ENCODE results near the gene AMBN.

AMBN gene

GRCh38 chr4:70600305-70600704 is 8.2 kb downstream of the AMBN start:
- Histone ChIP-seq H4K20me1 (ENCODE audit: low read depth, low read length) (no peaks in the 10 kb centered on the region), H3K4me2 (ENCODE audit: low read depth, low read length, poor library complexity, severe bottlenecking) (no peak overlapping the region), H3K9me2 (replicated peaks; ENCODE audit: insufficient read depth, low read length) (no peaks in the 10 kb centered on the region), H3K9me3 (ENCODE audit: insufficient read depth, low read length) (no peaks in the 10 kb centered on the region), H3K27ac (ENCODE audit: low read depth, low read length) (no peak overlapping the region), H3K27me3 (ENCODE audit: low read length) (no peaks in the 10 kb centered on the region), H3K79me2 (ENCODE audit: insufficient read depth, low read length) (no peaks in the 10 kb centered on the region), H2AFZ (ENCODE audit: low read depth, low read length, severe bottlenecking) (no peak overlapping the region), H3F3A (ENCODE audit: insufficient read depth) (no peaks in the 10 kb centered on the region), H3K4me3 (ENCODE audit: insufficient read depth, low read length, poor library complexity, severe bottlenecking) (no peak overlapping the region), H3K36me3 (ENCODE audit: low read length) (no peaks in the 10 kb centered on the region), H3K9ac (ENCODE audit: low read length) (no peak overlapping the region)
- TF ChIP-seq EZH2phosphoT487 (conservative IDR thresholded peaks at IDR 0.05; ENCODE audit: low read length) (no peak), CTCF (IDR thresholded peaks at IDR 0.05; ENCODE audit: insufficient read depth, low read length, poor library complexity, severe bottlenecking) (no peak)

- Histone ChIP-seq H3K4me2 (ENCODE audit: low read depth, low read length, poor library complexity, severe bottlenecking) (no peak overlapping the region), H3K9me2 (replicated peaks; ENCODE audit: insufficient read depth, low read length) (no peaks in the 10 kb centered on the region), H3F3A (ENCODE audit: insufficient read depth) (no peaks in the 10 kb centered on the region), H3K36me3 (ENCODE audit: low read length) (no peaks in the 10 kb centered on the region), H3K27ac (ENCODE audit: low read depth, low read length) (no peak overlapping the region), H3K9ac (ENCODE audit: low read length) (no peak overlapping the region), H4K20me1 (ENCODE audit: low read depth, low read length) (no peaks in the 10 kb centered on the region), H3K27me3 (ENCODE audit: low read length) (no peaks in the 10 kb centered on the region), H3K9me3 (ENCODE audit: insufficient read depth, low read length) (no peaks in the 10 kb centered on the region), H3K4me3 (ENCODE audit: insufficient read depth, low read length, poor library complexity, severe bottlenecking) (no peak overlapping the region), H2AFZ (ENCODE audit: low read depth, low read length, severe bottlenecking) (no peak overlapping the region), H3K79me2 (ENCODE audit: insufficient read depth, low read length) (no peaks in the 10 kb centered on the region)
- TF ChIP-seq CTCF (IDR thresholded peaks at IDR 0.05; ENCODE audit: insufficient read depth, low read length, poor library complexity, severe bottlenecking) (no peak), EZH2phosphoT487 (conservative IDR thresholded peaks at IDR 0.05; ENCODE audit: low read length) (no peak)
These were observed 8.9 kb downstream of the AMBN start for GRCh38 chr4:70600977-70601376.

GRCh38 chr4:70601422-70602039 is 9.5 kb downstream of the AMBN start:
- Histone ChIP-seq H3K79me2 (ENCODE audit: insufficient read depth, low read length) (no peaks in the 10 kb centered on the region), H3K9me3 (ENCODE audit: insufficient read depth, low read length) (no peaks in the 10 kb centered on the region), H3K4me2 (ENCODE audit: low read depth, low read length, poor library complexity, severe bottlenecking) (no peak overlapping the region), H2AFZ (ENCODE audit: low read depth, low read length, severe bottlenecking) (no peak overlapping the region), H3K9ac (ENCODE audit: low read length) (no peak overlapping the region), H3F3A (ENCODE audit: insufficient read depth) (no peaks in the 10 kb centered on the region), H3K4me3 (ENCODE audit: insufficient read depth, low read length, poor library complexity, severe bottlenecking) (no peak overlapping the region), H3K9me2 (replicated peaks; ENCODE audit: insufficient read depth, low read length) (no peaks in the 10 kb centered on the region), H3K27me3 (ENCODE audit: low read length) (no peaks in the 10 kb centered on the region), H4K20me1 (ENCODE audit: low read depth, low read length) (no peaks in the 10 kb centered on the region), H3K27ac (ENCODE audit: low read depth, low read length) (no peak overlapping the region), H3K36me3 (ENCODE audit: low read length) (no peaks in the 10 kb centered on the region)
- TF ChIP-seq CTCF (IDR thresholded peaks at IDR 0.05; ENCODE audit: insufficient read depth, low read length, poor library complexity, severe bottlenecking) (peak; percentile 36), EZH2phosphoT487 (conservative IDR thresholded peaks at IDR 0.05; ENCODE audit: low read length) (no peak)
